HCT116 (cell line): ENCODE measurements around the gene YWHAG. TPM values are rescaled to one million over a fixed set of nuclear protein-coding genes. Genes with fewer than 3 reads are reported as not detected.

Source experiments
- ATAC-seq: fragments of 200-7000 bp; cut with Tn5 transposase; 2 replicates; pipeline ENCODE4 v1.9.1; 2020; ENCODE audit warnings: mild to moderate bottlenecking, moderate library complexity
- BruUV-seq: library from RNA; stranded (reverse); fragments of 400-500 nt; replicated peaks from 2 replicates; lab custom pipeline; 2021; lab: Mats Ljungman, UMichigan
- CTCF ChIA-PET: fragments of 300-600 bp; sonication (Branson Sonifier 250); formaldehyde crosslinking; loops from one replicate; lab custom pipeline; 2021; ENCODE audit warnings: antibody characterized with exemption; lab: Charles Lee
- POLR2A ChIA-PET: fragments of 300-600, 350-600 bp; sonication (Branson Sonifier 250); formaldehyde crosslinking; loops from one replicate; lab custom pipeline; 2021; ENCODE audit warnings: antibody characterized with exemption; lab: Charles Lee
- RAD21 ChIA-PET, 2 experiments: fragments of 300-600 bp; sonication (Branson Sonifier 250); formaldehyde crosslinking; loops; one replicate each; lab custom pipeline; 2023; ENCODE audit warnings: low total read pairs in 2 of 2; ENCODE audit not compliant: uncharacterized antibody in 2 of 2, unreplicated experiment in 2 of 2, low non-redundant PET in 1 of 2; lab: Charles Lee
- DNase-seq: peaks from one replicate; pipeline ENCODE4 v3.0.0-alpha.2; 2010; ENCODE audit warnings: low read depth, low spot score
- H2AFZ ChIP-seq: fragments of 200-600 bp; shearing (Covaris generic), sonication (generic); 2 replicates; pipeline ENCODE4 v1.6.1; 2017; ENCODE audit warnings: low read depth, mixed run types, mixed read lengths, antibody characterized with exemption, low read length; ENCODE audit not compliant: poor library complexity, severe bottlenecking
- H3K27ac ChIP-seq: 2 replicates; pipeline ENCODE4 v1.5.1; 2012; ENCODE audit warnings: low read depth, low read length
- H3K27me3 ChIP-seq: fragments of 200-600 bp; sonication (generic); 2 replicates; pipeline ENCODE4 v1.6.1; 2016; ENCODE audit warnings: mixed run types, low read length, mixed read lengths; ENCODE audit not compliant: insufficient read depth
- H3K36me3 ChIP-seq, 2 experiments: fragments of 200-500 bp in 1 of 2; fragments of 200-600 bp in 1 of 2; sonication (Bioruptor generic) in 1 of 2; sonication (generic) in 1 of 2; 2 replicates each; pipeline versions ENCODE4 v1.5.1 to v1.6.1; 2014 to 2016; ENCODE audit warnings: low read length in 2 of 2, inconsistent platforms in 1 of 2, mixed read lengths in 1 of 2, mixed run types in 1 of 2; ENCODE audit not compliant: insufficient read depth in 2 of 2, control insufficient read depth in 1 of 2
- H3K4me1 ChIP-seq, 2 experiments: fragments of 200-600 bp in 1 of 2; sonication (generic) in 1 of 2; 2 replicates each; pipeline versions ENCODE4 v1.5.1 to v1.6.1; 2012 to 2017; ENCODE audit warnings: low read length in 2 of 2, inconsistent platforms in 1 of 2, mild to moderate bottlenecking in 1 of 2, mixed read lengths in 1 of 2, mixed run types in 1 of 2, moderate library complexity in 1 of 2; ENCODE audit not compliant: insufficient read depth in 2 of 2, control insufficient read depth in 1 of 2
- H3K4me2 ChIP-seq: fragments of 200-600 bp; sonication (generic); 2 replicates; pipeline ENCODE4 v1.6.1; 2017; ENCODE audit warnings: mixed run types, low read length, mixed read lengths
- H3K4me3 ChIP-seq, 2 experiments: fragments of 200-600 bp in 1 of 2; sonication (generic) in 1 of 2; replicated peaks in 1 of 2; 2 replicates each; pipeline ENCODE4 v1.5.1; 2011 to 2016; ENCODE audit warnings: low read length in 2 of 2, control low read depth in 1 of 2, low read depth in 1 of 2, mild to moderate bottlenecking in 1 of 2, mixed read lengths in 1 of 2, mixed run types in 1 of 2
- H3K79me2 ChIP-seq: fragments of 200-600 bp; sonication (generic); 2 replicates; pipeline ENCODE4 v1.6.1; 2017; ENCODE audit warnings: mild to moderate bottlenecking, mixed run types, low read length, moderate library complexity, mixed read lengths; ENCODE audit not compliant: insufficient read depth
- H3K9ac ChIP-seq: fragments of 200-600 bp; sonication (generic); 2 replicates; pipeline ENCODE4 v1.6.1; 2016; ENCODE audit warnings: low read length, mixed read lengths
- H3K9me2 ChIP-seq: fragments of 200-600 bp; sonication (generic), shearing (Covaris generic); 2 replicates; pipeline ENCODE4 v1.6.1; 2017; ENCODE audit warnings: mixed run types, mild to moderate bottlenecking, moderate library complexity; ENCODE audit not compliant: insufficient read depth
- H3K9me3 ChIP-seq, 2 experiments: fragments of 200-500 bp in 1 of 2; fragments of 200-600 bp in 1 of 2; sonication (Bioruptor generic) in 1 of 2; sonication (generic) in 1 of 2; 2 replicates each; pipeline ENCODE4 v1.6.1; 2014 to 2017; ENCODE audit warnings: low read length in 2 of 2, mixed read lengths in 2 of 2, inconsistent platforms in 1 of 2, low read depth in 1 of 2, mild to moderate bottlenecking in 1 of 2, mixed run types in 1 of 2, moderate library complexity in 1 of 2; ENCODE audit not compliant: control insufficient read depth in 1 of 2, insufficient read depth in 1 of 2
- H4K20me1 ChIP-seq: fragments of 200-600 bp; sonication (generic), shearing (Covaris generic); 2 replicates; pipeline ENCODE4 v1.6.1; 2017; ENCODE audit warnings: mixed run types, mild to moderate bottlenecking, moderate library complexity; ENCODE audit not compliant: insufficient read depth
- CEBPB ChIP-seq: IDR thresholded peaks from 2 replicates; pipeline ENCODE4 v1.6.1; 2012; ENCODE audit warnings: low read depth
- ELF1 ChIP-seq: IDR thresholded peaks from 2 replicates; pipeline ENCODE4 v1.6.1; 2012; ENCODE audit warnings: low read depth, borderline replicate concordance
- EZH2phosphoT487 ChIP-seq: fragments of 200-600 bp; IDR thresholded peaks from 2 replicates; pipeline ENCODE4 v1.6.1; 2018; ENCODE audit warnings: antibody characterized with exemption, borderline replicate concordance
- POLR2A ChIP-seq: IDR thresholded peaks from 2 replicates; pipeline ENCODE4 v1.7.0; 2011; ENCODE audit warnings: borderline replicate concordance; ENCODE audit not compliant: insufficient read depth, insufficient read length; ENCODE audit errors: extremely low read depth
- RAD21 ChIP-seq: IDR thresholded peaks from 2 replicates; pipeline ENCODE4 v1.6.1; 2012; ENCODE audit warnings: low read depth, mild to moderate bottlenecking
- SIN3A ChIP-seq: IDR thresholded peaks from 2 replicates; pipeline ENCODE4 v1.6.1; 2012; ENCODE audit warnings: low read depth
- SP1 ChIP-seq: IDR thresholded peaks from 2 replicates; pipeline ENCODE4 v1.6.1; 2012; ENCODE audit warnings: low read depth
- TCF7L2 ChIP-seq: IDR thresholded peaks from 2 replicates; pipeline ENCODE4 v1.7.0; 2011; ENCODE audit warnings: borderline replicate concordance, inconsistent platforms; ENCODE audit not compliant: insufficient read depth, insufficient read length; ENCODE audit errors: extremely low read depth
- YY1 ChIP-seq: IDR thresholded peaks from 2 replicates; pipeline ENCODE4 v1.6.1; 2011; ENCODE audit warnings: low read length, low read depth, moderate library complexity, mild to moderate bottlenecking; ENCODE audit not compliant: insufficient replicate concordance; ENCODE audit errors: extremely low read depth
- intact Hi-C: fragments of 100-400 bp; cut with micrococcal nuclease; formaldehyde crosslinking; loops from 2 replicates; pipeline ENCODE4 v1.10.0; 2022
- total RNA-seq: library from RNA; stranded (reverse); gene quantifications from one replicate; pipeline ENCODE4 v1.2.1, GENCODE V29; 2021; ENCODE audit not compliant: unreplicated experiment
- TF ChIP-seq, protein P1 (sequence below): IDR thresholded peaks from 2 replicates; pipeline ENCODE4 v1.6.1; 2011; ENCODE audit warnings: mild to moderate bottlenecking, low read length, moderate library complexity; ENCODE audit not compliant: insufficient replicate concordance; ENCODE audit errors: extremely low read depth
- TF ChIP-seq, protein P2 (sequence below), 3 experiments: fragments of 200-600 bp in 1 of 3; sonication (generic) in 1 of 3; IDR thresholded peaks in 2 of 3; conservative IDR thresholded peaks in 1 of 3; 2 replicates each; pipeline ENCODE4 v1.5.1; 2012 to 2017; ENCODE audit warnings: low read depth in 2 of 3, low read length in 2 of 3, antibody characterized with exemption in 1 of 3, borderline replicate concordance in 1 of 3, control low read depth in 1 of 3, mild to moderate bottlenecking in 1 of 3, mixed read lengths in 1 of 3, mixed run types in 1 of 3, moderate library complexity in 1 of 3; ENCODE audit not compliant: insufficient read depth in 1 of 3

YWHAG gene
- total RNA-seq, 1 experiment from 2014 or later: 170 TPM

DNA sequence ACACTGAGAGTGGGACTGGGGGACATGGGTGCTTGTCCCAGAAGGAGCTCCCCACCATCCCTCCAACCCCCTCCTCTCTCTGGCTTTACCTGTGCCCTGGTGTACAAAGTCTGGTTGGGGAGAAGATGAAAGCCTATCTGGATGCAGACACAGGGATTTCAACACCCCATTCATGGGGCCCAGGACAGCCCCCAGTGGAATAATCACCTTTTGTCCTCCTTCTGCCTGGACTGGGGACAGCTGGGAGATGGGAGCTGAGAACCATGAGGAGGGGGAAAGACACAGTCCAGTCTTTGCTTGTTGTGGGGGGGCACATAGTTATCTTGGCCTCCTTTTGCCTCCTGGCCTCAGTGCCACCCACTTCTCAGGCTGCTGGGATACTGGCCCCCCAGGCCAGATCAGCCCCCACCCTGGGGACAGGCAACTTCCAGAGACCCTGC is 49.4 kb upstream of the YWHAG start:
- no peak for ATAC-seq
- no peaks in the 10 kb centered on the region for H4K20me1 ChIP-seq
- H3K9ac ChIP-seq: no peak overlapping the region
- intact Hi-C loops: no loop called here
- RAD21 ChIA-PET: no interaction called here
- POLR2A ChIA-PET: no interaction called here
- DNase-seq: no peak
- H3K4me3 ChIP-seq: no peak overlapping the region
- H3K9me3 ChIP-seq: no peaks in the 10 kb centered on the region
- H3K79me2 ChIP-seq: no peaks in the 10 kb centered on the region
- H2AFZ ChIP-seq: no peak overlapping the region
- H3K36me3 ChIP-seq: no peaks in the 10 kb centered on the region
- CTCF ChIA-PET: interaction anchor here (1.3 kb wide), 1 partner anchor 49 kb away, joined by 4 read pairs; the partner anchor contains the start of gene YWHAG
- no peaks in the 10 kb centered on the region for H3K9me2 ChIP-seq
- H3K4me1 ChIP-seq: peaks cover 7 to 17% of the 10 kb centered on the region in 2 experiments; a peak in 3 of 4 replicates
- H3K4me2 ChIP-seq: no peak overlapping the region
- H3K27ac ChIP-seq: no peak overlapping the region
- TF ChIP-seq YY1: no peak
- no peak for TF ChIP-seq EZH2phosphoT487
- no peak for TF ChIP-seq CEBPB
- TF ChIP-seq TCF7L2: no peak
- TF ChIP-seq, protein P1, sequence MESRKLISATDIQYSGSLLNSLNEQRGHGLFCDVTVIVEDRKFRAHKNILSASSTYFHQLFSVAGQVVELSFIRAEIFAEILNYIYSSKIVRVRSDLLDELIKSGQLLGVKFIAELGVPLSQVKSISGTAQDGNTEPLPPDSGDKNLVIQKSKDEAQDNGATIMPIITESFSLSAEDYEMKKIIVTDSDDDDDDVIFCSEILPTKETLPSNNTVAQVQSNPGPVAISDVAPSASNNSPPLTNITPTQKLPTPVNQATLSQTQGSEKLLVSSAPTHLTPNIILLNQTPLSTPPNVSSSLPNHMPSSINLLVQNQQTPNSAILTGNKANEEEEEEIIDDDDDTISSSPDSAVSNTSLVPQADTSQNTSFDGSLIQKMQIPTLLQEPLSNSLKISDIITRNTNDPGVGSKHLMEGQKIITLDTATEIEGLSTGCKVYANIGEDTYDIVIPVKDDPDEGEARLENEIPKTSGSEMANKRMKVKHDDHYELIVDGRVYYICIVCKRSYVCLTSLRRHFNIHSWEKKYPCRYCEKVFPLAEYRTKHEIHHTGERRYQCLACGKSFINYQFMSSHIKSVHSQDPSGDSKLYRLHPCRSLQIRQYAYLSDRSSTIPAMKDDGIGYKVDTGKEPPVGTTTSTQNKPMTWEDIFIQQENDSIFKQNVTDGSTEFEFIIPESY: no peak
- no peak for TF ChIP-seq SP1
- no peak for TF ChIP-seq ELF1
- TF ChIP-seq RAD21: no peak
- no peak for TF ChIP-seq POLR2A
- no peak for TF ChIP-seq SIN3A
- TF ChIP-seq, protein P2, sequence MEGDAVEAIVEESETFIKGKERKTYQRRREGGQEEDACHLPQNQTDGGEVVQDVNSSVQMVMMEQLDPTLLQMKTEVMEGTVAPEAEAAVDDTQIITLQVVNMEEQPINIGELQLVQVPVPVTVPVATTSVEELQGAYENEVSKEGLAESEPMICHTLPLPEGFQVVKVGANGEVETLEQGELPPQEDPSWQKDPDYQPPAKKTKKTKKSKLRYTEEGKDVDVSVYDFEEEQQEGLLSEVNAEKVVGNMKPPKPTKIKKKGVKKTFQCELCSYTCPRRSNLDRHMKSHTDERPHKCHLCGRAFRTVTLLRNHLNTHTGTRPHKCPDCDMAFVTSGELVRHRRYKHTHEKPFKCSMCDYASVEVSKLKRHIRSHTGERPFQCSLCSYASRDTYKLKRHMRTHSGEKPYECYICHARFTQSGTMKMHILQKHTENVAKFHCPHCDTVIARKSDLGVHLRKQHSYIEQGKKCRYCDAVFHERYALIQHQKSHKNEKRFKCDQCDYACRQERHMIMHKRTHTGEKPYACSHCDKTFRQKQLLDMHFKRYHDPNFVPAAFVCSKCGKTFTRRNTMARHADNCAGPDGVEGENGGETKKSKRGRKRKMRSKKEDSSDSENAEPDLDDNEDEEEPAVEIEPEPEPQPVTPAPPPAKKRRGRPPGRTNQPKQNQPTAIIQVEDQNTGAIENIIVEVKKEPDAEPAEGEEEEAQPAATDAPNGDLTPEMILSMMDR (IDR thresholded peaks at IDR 0.05 in 2 of 3, conservative IDR thresholded peaks at IDR 0.05 in 1 of 3; ENCODE audit: borderline replicate concordance in 1 of 3, insufficient read depth in 1 of 3, low read depth in 2 of 3, low read length in 2 of 3): no peak
- BruUV-seq: no TSS peak
- no peaks in the 10 kb centered on the region for H3K27me3 ChIP-seq
